NCI-H2196 (cell line): ENCODE results near the gene NUF2.

ENCODE experiments used
- DNase-seq: peaks from one replicate; lab custom pipeline; 2025; ENCODE audit not compliant: unreplicated experiment; lab: John Stamatoyannopoulos, UW

NUF2 gene

DNA sequence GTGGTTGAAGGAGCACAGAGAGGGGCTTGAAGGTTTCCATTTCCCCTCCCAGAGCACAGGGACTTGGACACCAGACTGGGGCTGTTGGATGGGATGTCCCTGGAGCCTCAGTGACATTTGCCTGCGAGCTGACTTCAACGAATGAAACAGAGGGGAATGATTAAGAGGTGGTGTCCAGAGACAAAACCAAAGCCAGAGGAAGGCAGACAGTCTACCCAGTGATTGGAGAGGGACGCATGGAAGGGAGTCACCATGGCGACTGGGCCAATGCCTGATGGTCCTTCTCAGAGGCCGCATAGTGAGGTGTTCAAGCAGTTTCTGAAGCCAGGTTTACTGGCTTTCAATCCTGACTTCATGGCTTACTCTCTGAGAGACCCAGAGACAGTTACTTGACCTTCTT is 77.2 kb downstream of the NUF2 start:
- no peak for DNase-seq

- no peak for DNase-seq
Measured at GRCh38 chr1:163399976-163400601, 78.3 kb downstream of the NUF2 start.

- no peak for DNase-seq
Measured at GRCh38 chr1:163401211-163401610, 79.5 kb downstream of the NUF2 start.
